GM12873 (cell line): ENCODE results near the gene GNAS-AS1.

Source experiments
- TF ChIP-seq, protein P1 (sequence below): IDR thresholded peaks from 2 replicates; pipeline ENCODE4 v1.5.1; 2012; ENCODE audit warnings: low read depth, mild to moderate bottlenecking, moderate library complexity, low read length, control low read depth; ENCODE audit not compliant: insufficient read depth; ENCODE audit errors: missing control alignments

Gene GNAS-AS1

DNA sequence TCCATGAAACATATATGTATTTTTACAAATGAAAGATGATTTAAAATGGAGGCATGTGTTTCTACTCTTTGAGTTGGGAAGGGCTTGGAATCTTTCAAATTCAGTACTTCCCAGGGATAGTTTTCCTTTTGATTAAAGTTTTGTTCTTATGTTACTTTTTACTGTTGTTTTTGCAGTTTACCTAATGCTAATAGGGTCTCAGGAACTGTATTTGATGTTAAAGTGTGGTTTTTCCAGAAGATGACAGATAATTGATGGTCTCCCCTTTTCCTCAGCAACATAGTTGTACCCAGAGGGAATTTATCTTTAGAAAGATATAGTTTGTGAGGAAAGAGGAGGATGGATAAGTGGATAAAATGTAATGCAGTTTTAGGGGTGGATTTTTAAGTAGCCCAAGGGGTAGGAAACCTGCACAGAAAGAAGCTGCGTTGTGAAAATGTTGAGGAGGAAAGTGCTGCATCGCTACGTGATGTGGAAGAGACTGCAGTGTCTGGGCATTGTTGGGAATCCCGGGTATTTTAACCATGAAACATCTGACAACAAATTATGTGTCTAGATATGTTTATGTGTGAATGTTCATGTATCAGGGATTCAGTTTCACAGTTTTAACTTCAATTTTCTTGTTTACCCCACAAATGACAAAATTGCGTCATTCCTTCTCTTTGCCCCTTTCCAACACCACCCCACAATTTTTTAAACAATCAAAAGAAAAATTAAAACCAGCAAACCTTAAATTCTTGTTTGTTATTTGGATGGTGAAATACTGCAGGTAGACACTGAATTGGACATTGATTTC is 44.1 kb upstream of the GNAS-AS1 start:
- TF ChIP-seq, protein P1, sequence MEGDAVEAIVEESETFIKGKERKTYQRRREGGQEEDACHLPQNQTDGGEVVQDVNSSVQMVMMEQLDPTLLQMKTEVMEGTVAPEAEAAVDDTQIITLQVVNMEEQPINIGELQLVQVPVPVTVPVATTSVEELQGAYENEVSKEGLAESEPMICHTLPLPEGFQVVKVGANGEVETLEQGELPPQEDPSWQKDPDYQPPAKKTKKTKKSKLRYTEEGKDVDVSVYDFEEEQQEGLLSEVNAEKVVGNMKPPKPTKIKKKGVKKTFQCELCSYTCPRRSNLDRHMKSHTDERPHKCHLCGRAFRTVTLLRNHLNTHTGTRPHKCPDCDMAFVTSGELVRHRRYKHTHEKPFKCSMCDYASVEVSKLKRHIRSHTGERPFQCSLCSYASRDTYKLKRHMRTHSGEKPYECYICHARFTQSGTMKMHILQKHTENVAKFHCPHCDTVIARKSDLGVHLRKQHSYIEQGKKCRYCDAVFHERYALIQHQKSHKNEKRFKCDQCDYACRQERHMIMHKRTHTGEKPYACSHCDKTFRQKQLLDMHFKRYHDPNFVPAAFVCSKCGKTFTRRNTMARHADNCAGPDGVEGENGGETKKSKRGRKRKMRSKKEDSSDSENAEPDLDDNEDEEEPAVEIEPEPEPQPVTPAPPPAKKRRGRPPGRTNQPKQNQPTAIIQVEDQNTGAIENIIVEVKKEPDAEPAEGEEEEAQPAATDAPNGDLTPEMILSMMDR: no peak

DNA sequence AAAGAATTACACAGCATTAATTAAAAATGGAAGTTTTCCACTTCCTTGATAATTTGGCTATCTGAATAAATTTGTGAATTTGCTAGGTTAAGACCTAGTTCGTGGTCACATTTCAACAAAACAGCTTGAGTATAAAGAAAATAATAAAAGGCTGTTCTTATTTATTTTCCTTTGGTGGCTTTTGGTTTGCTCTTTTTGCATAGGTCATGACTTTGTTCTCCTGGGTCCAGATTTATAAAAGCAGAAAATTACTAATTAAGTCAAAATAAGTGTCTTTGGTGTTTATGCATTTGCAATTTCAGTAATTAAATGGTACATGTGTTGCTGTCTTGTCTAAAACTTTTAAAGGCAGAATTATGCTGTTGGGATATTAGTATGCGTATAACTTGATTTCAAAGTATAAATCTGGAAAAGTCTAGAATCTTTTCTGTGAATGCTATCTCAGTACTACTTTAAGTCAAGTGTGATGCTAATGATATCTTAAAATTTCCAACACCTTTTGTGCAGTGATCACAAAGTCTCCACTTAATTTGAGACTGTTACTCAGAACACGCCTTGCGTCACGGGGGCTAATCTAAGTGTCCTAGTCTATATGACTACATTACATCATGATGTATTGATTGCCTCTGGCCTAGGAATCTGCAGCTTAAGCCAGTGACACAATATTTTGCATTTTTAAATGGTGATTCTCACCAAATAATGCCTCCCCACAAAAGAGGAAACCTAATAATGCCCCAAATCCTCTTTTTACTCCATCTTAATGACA is 42.8 kb upstream of the GNAS-AS1 start:
- TF ChIP-seq, protein P1: no peak

DNA sequence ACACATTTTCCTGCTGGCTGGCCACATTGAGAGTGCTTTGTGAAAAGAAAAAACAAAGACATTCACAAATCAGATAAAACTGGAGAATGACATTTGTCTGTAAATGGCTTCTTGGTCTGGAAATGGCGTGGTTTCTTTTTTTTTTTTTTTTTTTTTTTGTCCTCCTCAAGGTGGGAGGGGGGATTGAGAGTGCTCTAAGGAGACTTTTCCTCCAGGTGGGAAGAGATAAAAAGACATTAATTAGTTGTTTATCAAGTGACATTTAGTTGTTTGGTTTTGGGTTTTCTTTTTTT is 42.2 kb upstream of the GNAS-AS1 start:
- TF ChIP-seq, protein P1: no peak

DNA sequence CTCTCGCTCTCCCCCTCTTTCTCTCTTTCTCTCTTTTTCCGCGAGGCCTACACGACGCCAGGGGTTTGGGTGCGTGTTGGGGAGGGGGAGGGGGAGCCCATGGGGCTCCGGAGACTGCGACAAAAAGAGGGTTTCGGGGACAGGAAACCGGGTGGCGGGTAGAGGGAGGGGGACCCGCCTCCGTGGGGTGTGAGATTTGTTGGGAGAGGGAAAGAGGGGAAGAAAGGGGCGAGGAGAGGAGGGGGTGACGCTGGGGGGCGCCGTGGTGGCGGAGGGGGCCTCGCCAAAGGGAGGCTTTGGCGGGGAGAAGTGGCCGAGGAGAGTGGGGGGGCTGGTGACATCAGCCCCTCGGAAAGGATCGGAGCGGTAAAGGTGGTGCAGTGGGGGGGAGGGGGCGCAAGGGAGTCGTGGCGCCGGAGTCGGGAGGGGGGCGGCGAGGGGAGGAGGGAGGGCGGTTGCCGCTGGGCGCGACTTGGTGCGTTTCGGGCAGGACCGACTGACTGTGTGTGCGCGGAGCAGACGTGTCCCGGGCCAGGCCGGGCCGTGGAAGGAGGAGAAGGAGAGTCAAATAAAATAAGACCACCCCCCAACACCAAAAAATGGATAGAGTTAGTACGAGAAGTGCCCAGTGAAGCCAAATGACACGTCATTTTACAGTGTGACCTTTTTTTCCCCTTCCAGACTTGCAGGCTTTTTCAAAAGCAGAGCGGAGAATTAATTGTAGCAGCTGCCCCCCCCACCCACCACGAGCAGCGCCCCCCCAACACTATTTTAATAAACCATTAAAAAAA is 41.6 kb upstream of the GNAS-AS1 start:
- TF ChIP-seq, protein P1: peak; percentile 3

DNA sequence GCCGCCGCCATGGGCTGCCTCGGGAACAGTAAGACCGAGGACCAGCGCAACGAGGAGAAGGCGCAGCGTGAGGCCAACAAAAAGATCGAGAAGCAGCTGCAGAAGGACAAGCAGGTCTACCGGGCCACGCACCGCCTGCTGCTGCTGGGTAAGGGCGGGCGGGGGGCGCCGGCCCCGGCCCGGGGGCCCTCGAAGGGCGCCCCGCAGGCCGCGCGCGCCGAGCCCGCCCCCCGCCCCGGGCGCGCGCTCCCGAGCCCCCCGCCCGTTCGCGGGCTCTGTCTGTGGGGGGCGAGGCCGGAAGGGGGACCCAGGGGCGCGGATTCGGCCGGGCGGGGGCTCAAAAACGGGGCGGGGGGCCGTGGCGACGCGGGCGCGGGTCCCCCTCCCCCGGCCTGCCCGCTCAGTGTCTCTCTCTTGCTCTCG is 41.0 kb upstream of the GNAS-AS1 start:
- TF ChIP-seq, protein P1: no peak

DNA sequence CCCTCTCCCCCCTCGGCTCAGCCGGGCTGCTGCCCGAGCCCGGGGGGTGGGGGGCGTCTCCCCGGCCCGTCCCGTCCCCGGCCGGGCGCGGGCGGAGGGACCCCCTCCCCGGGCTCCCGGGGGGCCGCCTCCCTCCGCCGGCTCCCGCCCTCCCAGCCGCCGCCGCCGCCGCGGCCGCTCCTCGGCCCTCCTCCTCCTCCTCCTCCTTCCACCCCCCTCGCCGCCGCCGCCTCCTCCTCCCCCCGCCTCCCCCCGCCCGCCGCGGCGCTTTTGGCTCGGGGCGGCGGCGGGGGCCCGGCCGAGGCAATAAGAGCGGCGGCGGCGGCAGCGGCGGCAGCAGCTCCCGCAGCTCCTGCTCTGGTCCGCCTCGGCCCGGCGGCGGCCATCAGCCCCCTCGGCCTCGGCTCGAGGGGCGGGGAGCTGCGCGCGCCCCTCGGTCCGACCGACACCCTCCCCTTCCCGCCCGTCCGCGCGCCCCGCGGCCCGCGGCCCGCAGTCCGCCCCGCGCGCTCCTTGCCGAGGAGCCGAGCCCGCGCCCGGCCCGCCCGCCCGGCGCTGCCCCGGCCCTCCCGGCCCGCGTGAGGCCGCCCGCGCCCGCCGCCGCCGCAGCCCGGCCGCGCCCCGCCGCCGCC is 40.5 kb upstream of the GNAS-AS1 start:
- TF ChIP-seq, protein P1: no peak
